GM10248 (cell line): ENCODE results near the gene AGPAT4.

Experiments
- CTCF ChIA-PET: fragments of 300-600 bp; sonication (Branson Sonifier 250); formaldehyde crosslinking; extraction: SDS; loops from one replicate; lab custom pipeline; 2021; ENCODE audit warnings: antibody characterized with exemption; lab: Yijun Ruan, JAX
- POLR2A ChIA-PET: fragments of 350-650 bp; sonication (Branson Sonifier 250); formaldehyde crosslinking; extraction: SDS; loops from one replicate; lab custom pipeline; 2020; ENCODE audit warnings: antibody characterized with exemption; lab: Yijun Ruan, JAX
- DNase-seq: peaks from one replicate; pipeline ENCODE4 v3.0.0; 2012; ENCODE audit errors: extremely low spot score
- TF ChIP-seq, protein P1 (sequence below): IDR thresholded peaks from 2 replicates; pipeline ENCODE4 v1.5.1; 2012; ENCODE audit warnings: mild to moderate bottlenecking, low read depth; ENCODE audit errors: extremely low read depth, missing control alignments, control extremely low read depth

Gene AGPAT4

DNA sequence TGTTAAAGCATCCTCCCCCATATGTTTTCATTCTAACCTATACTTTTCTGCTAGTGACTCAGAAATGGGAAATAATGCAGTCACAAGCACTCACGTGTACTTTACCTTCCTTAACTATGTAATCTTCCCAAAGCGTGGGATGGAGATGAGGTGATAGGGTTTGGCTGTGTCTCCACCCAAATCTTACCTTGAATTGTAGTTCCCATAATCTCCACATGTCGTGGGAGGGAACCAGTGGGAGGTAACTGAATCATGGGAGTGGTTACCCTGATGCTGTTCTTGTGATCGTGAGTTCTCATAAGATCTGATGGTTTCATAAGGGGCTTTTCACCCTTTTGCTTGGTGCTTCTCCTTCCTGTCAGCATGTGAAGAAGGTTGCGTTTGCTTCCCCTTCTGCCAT, 35.4 kb downstream of the AGPAT4 start:
- POLR2A ChIA-PET: interaction anchor here (0.8 kb wide), 1 partner anchor 37 kb away, joined by 4 read pairs; no protein-coding TSS in a partner anchor
- TF ChIP-seq, protein P1, sequence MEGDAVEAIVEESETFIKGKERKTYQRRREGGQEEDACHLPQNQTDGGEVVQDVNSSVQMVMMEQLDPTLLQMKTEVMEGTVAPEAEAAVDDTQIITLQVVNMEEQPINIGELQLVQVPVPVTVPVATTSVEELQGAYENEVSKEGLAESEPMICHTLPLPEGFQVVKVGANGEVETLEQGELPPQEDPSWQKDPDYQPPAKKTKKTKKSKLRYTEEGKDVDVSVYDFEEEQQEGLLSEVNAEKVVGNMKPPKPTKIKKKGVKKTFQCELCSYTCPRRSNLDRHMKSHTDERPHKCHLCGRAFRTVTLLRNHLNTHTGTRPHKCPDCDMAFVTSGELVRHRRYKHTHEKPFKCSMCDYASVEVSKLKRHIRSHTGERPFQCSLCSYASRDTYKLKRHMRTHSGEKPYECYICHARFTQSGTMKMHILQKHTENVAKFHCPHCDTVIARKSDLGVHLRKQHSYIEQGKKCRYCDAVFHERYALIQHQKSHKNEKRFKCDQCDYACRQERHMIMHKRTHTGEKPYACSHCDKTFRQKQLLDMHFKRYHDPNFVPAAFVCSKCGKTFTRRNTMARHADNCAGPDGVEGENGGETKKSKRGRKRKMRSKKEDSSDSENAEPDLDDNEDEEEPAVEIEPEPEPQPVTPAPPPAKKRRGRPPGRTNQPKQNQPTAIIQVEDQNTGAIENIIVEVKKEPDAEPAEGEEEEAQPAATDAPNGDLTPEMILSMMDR: no peak
- DNase-seq: no peak
- CTCF ChIA-PET: no interaction called here

DNA sequence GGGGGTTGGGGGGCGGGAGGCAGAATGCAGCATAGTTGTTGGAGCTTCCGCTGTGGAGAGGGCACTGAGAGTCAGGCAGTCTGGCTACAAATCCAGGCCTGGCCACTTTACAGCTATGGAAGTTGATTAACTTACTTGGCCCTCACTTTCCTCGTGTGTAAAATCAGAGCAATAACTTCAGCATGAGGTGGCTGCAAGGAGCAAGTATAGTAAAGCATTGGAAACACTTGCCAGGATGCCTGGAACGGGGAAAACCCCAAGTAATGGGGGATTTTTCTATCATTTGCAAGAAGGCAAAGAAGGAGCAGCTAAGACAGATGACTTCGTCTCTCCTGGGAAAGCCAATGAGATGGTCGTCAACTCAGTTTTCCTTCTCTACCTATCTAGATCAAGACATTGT, 35.8 kb downstream of the AGPAT4 start:
- ChIA-PET CTCF (no interaction called here), POLR2A (interaction anchor here (0.8 kb wide), 1 partner anchor 37 kb away, joined by 4 read pairs; no protein-coding TSS in a partner anchor)
- TF ChIP-seq, protein P1: no peak
- DNase-seq: no peak

DNA sequence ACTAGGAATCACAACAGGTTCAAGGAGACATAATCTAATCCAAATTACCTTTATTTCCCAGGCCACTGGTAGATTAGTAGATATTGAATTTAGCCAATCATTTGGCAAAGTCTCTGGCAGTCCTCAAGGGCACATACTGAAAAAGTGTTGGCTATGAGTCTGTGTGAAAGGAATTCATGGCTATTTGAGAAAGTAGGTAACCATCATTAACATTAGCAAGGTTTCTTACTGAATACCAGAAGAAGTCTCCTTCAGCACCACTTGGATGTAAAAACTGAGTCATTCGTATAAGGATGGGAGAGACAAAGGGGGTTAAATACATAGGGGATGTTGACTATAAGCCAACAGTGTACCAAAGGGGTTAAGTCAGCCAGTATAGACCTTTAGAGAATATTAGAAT, 36.7 kb downstream of the AGPAT4 start:
- TF ChIP-seq, protein P1: no peak
- ChIA-PET POLR2A (no interaction called here), CTCF (interaction anchor here (0.6 to 1.0 kb wide), 2 partner anchors 24 to 31 kb away, joined by 3 read pairs; no protein-coding TSS in a partner anchor)
- DNase-seq: no peak

DNA sequence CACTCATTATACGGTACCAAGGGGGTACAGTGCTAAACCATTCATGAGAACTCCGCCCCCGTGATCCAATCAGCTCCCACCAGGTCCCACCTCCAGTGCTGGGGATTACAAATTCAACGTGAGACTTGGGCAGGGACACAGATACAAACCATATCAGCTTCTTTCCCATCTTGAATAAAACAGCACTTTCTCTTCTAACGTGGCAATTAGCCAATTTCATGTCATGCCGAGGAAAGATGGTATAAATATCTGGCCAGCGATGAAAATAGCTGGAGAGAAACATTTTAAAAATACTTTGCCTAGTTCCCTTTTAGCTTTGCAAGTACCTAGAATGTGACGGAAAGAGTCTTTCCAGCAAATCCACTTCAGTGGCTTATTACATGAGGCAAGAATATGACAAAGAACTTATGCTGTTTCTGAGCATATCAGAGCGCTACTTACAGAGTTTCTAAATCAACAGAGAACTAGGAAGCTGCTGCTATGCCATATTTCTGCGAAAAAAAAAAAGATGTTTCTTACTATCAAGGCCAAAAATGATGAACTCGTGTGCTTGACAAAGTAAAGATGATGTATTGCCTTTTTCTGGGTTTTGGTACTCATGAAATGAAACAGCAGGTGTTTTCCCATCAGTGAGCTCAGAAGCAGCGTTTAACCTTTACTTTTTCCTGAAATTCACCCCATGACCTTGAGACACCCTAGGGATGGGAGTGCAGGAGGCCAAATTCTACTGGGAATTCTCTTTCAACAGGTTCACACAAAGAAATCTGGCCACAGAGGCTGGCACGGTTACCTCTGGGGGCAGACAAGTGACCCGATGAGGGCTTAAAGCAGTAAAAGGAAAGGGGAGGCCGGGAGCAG, 37.9 kb downstream of the AGPAT4 start:
- peak; percentile 43 for DNase-seq
- CTCF ChIA-PET: interaction anchor here (0.6 to 1.9 kb wide), 6 partner anchors 9 to 135 kb away, joined by 3 to 5 read pairs (median 4); no protein-coding TSS in a partner anchor
- TF ChIP-seq, protein P1: no peak
- POLR2A ChIA-PET: interaction anchor here (0.7 kb wide), 2 partner anchors 85 to 1256 kb away, joined by 3 to 4 read pairs; no protein-coding TSS in a partner anchor

DNA sequence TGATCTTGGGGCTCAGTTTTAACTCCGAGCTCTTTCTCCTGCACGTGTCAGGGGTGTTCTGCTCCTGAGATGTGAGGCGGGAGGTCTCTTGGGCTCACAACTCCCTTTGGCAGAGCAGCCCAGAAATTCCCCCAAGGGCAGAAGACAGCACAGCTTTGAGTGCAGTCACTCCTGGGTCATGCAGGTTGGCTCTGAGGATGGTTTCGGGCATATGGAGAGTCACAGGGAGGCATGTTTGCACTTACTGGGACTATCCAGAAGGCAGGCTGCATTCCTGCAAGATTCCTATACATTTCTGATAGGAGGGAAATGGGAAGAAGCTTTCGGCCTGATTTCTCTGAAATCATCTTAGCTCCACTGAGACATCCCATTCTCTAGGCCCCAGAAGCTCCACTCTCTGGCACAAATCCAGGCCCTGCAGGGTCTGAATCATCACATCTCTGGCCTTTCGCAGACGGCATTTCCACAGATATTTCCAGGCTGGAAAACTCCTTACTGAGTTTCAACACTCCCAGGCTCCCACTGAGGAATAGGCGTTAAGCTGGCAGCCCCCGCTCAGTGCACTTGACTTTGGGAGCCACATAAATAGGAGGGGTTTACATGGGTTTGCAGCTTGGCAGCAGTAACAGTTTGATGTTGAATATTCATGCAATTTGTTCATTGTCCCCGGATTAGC, 39.7 kb downstream of the AGPAT4 start:
- TF ChIP-seq, protein P1: no peak
- DNase-seq: no peak
- POLR2A ChIA-PET: interaction anchor here (0.5 kb wide), 1 partner anchor 1154 kb away, joined by 3 read pairs; no protein-coding TSS in a partner anchor
- CTCF ChIA-PET: interaction anchor here (1.0 to 1.9 kb wide), 4 partner anchors 7 to 137 kb away, joined by 3 to 5 read pairs (median 4); no protein-coding TSS in a partner anchor

DNA sequence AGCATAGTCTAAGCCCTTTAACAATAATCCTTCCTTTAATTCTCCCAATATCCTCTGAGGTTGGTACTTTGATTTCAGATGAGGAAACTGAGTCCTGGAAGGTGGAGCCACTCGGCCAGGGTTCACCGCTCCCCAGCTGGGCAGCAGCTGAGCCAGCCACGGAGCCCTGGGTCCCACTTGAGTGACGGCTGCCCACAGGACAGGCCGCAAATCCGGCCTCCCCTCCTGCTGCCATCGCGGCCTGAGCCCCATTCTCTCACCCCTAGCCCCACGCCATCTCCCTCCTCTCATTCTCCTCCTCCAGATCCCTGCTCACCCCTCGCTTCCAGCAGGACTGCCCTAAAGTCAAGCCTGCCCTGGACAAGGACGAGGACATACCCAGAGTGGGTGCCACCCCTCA, 41.4 kb downstream of the AGPAT4 start:
- TF ChIP-seq, protein P1: no peak
- POLR2A ChIA-PET: no interaction called here
- DNase-seq: no peak
- CTCF ChIA-PET: interaction anchor here (1.4 to 2.5 kb wide), 2 partner anchors 11 to 141 kb away, joined by 3 to 5 read pairs; no protein-coding TSS in a partner anchor
